ENCODE results near the gene MRS2.
"Not testable (repeated sequence)": the region's sequence is repeated elsewhere in the genome, so short reads cannot be mapped to it uniquely, and the experiment has no call there.

MRS2 gene

GRCh38 chr6:24391208-24391607 lies 11.5 kb upstream of the MRS2 start:
- no peak for DNase-seq

GRCh38 chr6:24391756-24392405 lies 10.9 kb upstream of the MRS2 start:
- DNase-seq, result no peak

DNA sequence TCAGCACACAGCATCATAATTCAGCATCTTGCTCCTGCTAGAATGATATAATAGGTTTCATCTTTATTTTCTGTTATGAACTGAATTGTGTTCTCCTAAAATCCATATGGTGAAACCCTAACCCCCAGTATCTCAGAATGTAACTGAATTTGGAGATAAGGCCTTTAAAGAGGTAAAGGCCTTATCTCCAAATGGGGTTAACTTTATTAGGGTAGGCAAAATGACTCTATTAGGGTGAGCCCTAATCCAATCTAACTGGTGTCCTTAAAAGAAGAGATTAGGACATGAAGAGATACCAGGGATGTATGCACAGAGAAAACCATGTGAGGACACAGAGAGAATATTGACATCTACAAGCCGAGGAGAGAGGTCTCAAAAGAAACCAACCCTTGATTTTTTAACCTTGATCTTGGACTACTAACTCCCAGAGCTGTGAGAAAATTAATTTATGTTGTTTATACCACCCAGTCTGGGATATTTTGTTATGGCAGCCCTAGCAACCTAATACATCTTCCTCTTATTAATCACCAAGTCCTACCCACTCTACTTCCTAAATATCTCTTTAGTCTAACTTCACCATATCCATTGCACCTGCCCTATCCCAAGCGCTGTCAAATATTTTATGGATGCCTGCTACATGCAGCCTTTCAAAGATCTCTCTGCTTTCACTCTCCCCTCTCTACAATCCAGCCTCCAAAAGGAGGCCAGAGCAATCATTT lies 8.5 kb upstream of the MRS2 start:
- no peak for DNase-seq

DNA sequence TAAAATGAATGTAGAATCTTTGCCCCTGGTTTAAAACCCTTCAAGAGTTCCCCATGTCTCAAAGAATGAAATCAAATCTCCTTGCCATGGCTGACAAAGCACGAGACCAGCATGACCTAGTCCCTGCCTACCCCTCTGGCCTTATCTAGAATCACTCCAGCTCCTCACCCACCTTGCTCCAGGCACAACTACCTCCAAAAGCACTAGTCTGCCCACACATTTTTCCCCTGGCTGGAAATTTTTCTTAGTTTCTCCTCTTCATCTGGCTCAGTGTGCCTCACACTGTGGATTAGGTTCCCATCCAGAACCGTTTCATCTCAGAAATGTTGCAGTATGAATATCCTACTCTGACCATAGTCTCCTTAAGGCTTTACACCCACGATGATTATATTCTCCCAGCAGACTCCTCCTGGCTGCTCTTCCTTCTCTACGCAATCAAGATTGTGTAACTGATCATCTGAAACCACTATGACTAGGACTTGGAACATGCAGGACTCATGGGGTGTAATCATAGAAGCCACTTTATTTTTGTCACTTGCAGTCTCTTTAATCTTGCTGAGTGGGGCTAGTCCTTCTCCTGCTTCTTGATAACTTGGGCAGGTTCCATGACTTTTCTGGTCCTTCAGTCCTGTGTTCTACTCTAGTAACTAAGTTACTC lies 7.8 kb upstream of the MRS2 start:
- no peak for DNase-seq

- no peak for DNase-seq
These were observed 5.9 kb upstream of the MRS2 start for GRCh38 chr6:24396824-24397223.

GRCh38 chr6:24397631-24398030 lies 5.1 kb upstream of the MRS2 start:
- no peak for DNase-seq

- DNase-seq, result not testable (repeated sequence)
These were observed 2.4 kb upstream of the MRS2 start for GRCh38 chr6:24400045-24401039.

DNA sequence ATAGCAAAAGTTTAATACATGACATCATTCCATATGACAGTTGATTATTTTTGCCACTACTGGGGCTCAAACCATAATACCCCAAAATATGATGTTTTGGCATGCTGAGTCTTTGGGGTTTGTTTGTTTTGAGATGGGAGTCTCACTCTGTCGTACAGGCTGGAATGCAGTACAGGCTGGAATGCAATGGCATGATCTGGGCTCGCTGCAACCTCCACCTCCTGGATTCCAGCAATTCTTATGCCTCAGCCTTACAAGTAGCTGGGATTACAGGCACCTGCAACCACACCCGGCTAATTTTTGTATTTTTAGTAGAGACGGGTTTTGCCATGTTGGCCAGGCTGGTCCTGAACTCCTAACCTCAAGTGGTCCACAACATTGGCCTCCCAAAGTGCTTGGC lies 1.3 kb upstream of the MRS2 start:
- no peak for DNase-seq

- no peak for DNase-seq
These were observed 727 bp downstream of the MRS2 start for GRCh38 chr6:24403501-24403824.

DNA sequence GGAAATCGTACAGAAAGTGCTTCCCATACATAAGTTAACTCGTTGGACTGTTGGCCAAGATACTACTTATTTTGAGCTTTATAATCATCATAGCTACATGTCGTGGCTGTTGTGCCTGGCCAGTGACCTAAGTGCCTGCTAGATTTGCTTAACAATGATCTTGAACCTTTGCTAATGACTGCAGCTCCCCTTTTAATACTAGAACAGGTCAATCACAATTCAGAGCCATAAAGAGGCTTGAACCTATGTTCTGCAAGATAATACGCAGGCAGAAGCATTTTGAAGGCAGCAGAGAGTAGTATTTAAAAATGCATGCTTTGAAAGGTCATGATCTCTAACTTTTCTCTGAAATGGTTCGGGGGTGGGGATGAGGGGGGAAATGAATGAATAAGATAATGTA lies 2.5 kb downstream of the MRS2 start:
- DNase-seq, result no peak

DNA sequence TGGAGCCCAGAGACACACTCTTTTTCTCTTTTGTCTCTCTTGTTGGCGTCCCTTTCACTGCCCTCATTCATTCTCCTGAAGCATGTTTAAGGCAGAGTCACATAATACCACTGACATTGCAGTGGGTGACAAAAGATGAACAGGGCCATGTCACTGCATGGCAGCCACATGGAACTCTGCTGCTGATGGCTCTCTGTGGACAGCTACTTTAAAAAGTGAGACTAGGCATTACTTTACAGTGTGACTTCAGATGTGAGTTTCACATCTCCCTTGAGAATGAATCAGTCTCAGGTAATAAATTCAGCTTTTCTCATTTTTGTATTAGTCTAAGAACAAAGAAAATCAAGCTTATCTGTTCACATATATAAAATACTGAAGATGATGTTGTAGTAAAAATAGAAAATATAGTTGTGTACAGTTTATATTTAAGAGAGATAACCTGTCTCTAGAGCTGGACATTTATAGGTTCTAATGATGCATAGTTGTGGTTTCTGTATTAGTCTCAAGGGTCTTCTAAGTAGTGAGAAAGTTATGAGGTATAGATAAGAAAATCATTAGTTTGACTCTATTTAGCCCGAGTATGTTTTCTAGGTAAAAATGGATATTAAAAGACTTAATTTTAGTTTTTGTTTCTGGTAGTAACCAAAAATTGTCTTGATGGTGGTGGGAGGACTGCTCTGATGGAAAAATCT lies 6.1 kb downstream of the MRS2 start:
- DNase-seq, result no peak

- DNase-seq, result no peak
These were observed 7.9 kb downstream of the MRS2 start for GRCh38 chr6:24410622-24411021.

DNA sequence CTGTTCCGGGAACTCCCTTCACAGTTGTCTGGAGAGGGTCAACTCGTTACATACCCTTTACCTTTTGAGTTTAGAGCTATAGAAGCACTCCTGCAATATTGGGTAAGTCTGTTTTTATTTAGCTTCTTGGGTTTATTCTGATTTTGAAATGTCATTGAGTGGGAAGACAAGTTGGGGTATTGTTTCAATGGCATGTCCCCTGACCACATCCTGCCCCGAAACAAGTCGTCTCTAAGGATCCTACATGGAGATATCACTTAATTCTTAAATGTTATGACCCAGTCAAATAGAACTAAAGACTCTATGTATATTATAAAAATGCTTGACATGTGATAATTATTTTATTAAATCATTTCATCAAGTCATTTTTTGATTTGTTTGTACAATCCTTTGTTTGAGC lies 9.6 kb downstream of the MRS2 start:
- DNase-seq, result no peak

DNA sequence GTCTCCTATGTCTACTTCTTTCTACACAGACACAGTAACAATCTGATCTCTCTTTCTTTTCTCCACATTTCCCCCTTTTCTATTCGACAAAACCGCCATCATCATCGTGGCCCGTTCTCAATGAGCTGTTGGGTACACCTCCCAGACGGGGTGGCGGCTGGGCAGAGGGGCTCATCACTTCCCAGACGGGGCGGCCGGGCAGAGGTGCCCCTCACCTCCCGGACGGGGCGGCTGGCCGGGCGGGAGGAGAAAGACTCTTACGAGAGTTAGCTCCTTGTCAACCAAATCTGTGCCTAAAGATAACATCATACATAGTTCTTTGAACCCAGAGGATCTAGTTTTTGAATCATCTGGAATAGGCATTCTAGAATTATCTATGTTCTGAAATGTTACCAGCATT lies 11.8 kb downstream of the MRS2 start:
- DNase-seq, result not testable (repeated sequence)

GRCh38 chr6:24415753-24416152 lies 13.0 kb downstream of the MRS2 start:
- no peak for DNase-seq

- DNase-seq, result no peak
These were observed 16.8 kb downstream of the MRS2 start for GRCh38 chr6:24419526-24419925.

- no peak for DNase-seq
These were observed 22.4 kb downstream of the MRS2 start for GRCh38 chr6:24425091-24425490.

DNA sequence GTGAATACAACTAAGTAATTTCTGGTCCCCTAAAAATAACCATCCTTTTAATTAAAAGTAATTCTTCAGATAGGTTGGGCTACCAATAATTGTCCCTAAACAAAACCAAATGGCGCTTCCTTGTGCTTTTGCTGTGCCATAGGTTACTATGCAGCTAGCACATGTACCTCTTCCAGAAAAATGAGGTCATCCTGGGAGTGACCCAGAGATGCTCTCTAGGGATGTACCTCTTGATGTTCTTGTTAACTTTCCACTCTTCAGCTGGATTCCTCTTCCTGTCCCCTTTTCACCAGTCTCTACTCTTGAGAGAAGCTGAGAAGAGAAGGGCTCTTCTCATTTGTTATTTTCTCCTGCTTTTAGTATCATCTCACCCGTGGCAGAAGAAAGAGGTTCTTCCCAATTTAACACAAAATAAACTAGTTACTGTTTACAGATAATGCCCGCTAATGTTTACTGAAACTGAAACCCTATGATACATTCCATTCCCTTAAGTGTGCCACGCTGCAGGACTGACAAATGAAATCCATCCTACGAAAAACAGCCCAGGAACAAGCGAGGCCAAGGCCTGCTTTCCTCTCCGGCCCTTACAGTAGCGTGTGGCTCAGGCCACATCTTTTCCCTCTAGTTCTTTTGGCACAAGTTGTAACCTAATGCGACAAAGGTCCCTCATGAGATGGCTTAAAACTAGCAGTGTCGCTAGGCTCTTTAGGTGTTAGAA lies 24.2 kb downstream of the MRS2 start:
- DNase-seq, result no peak

GRCh38 chr6:24428615-24429014 lies 25.9 kb downstream of the MRS2 start:
- no peak for DNase-seq

GRCh38 chr6:24429146-24429545 lies 26.4 kb downstream of the MRS2 start:
- no peak for DNase-seq

GRCh38 chr6:24430086-24430485 lies 27.4 kb downstream of the MRS2 start:
- DNase-seq, result no peak

DNA sequence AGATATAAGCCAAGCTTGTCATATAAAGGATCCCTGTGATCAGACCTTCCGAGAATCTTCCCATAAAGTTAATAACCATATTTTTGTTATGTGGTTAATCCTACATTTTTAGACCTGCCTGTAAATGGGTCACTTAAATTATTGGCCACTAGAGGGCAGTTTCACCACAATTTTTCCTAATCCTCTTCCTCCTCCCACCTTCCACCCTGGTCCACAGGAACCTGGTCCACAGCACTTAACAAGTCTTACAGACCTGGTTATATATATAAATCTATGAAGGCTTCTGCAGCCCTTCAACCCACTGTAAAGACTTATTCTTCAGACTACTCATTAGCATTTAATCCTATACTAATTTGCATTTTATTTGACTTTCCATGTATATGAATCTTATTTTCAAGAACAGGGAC lies 28.3 kb downstream of the MRS2 start:
- peak; percentile 69 for DNase-seq
